ENCODE data around the gene ARHGAP10.

Gene ARHGAP10

DNA sequence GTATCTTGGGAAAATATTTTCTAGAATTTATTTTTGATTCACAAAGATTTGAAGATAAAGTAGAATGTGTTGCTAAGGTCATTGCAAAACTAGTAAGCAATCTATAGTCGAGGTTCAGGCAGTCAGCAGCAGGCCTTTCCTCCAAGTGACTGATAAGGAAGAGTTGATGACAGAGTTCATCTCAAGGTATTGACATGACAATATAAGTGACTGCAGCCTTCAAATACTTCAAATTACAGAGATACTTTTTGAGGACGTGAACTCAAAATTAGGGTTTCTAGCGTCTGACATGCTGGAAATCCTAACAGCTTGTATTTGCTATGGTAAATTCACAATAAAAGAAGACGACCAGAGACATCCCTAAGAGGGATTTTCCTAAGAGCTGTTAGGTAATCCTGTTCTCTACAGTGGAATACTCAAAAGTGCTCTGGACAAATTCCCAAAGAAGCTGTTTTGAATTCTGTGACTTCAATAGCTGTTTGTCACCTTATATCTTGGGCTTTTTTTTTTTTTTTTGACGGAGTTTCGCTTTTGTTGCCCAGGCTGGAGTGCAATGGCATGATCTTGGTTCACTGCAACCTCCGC lies 7.4 kb downstream of the ARHGAP10 start:
- Mint-ChIP-seq H3K36me3 (no peaks in the 10 kb centered on the region), H3K27me3 (peaks cover under 1% of the 10 kb centered on the region), H3K4me3 (no peak overlapping the region), H3K27ac (no peak overlapping the region), H3K9me3 (no peaks in the 10 kb centered on the region), H3K4me1 (peaks cover 23% of the 10 kb centered on the region)
- CTCF ChIA-PET: no interaction called here
- DNase-seq: no peak

DNA sequence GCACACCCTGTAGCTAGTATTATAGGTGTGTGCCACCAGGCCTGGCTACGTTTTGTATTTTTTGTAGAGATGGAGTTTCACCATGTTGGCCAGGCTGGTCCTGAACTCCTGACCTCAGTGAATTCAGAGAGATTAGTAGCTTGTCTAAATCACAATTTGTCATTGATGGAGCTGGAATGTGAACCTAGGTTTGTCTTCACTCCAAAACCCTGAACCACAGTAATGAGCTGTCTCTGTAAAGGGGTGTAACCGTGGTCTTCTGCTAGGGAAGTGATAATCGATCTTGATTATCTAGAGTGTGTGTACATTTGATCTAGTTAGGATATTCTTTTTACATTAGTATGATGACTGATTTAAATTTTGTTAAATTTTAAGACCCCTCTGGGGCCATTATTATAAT lies 8.3 kb downstream of the ARHGAP10 start:
- no peak overlapping the region for H3K4me3 Mint-ChIP-seq
- H3K27ac Mint-ChIP-seq: no peak overlapping the region
- CTCF ChIA-PET: no interaction called here
- H3K4me1 Mint-ChIP-seq: peaks cover 18% of the 10 kb centered on the region
- DNase-seq: no peak
- no peaks in the 10 kb centered on the region for H3K9me3 Mint-ChIP-seq
- H3K36me3 Mint-ChIP-seq: no peaks in the 10 kb centered on the region
- no peaks in the 10 kb centered on the region for H3K27me3 Mint-ChIP-seq

DNA sequence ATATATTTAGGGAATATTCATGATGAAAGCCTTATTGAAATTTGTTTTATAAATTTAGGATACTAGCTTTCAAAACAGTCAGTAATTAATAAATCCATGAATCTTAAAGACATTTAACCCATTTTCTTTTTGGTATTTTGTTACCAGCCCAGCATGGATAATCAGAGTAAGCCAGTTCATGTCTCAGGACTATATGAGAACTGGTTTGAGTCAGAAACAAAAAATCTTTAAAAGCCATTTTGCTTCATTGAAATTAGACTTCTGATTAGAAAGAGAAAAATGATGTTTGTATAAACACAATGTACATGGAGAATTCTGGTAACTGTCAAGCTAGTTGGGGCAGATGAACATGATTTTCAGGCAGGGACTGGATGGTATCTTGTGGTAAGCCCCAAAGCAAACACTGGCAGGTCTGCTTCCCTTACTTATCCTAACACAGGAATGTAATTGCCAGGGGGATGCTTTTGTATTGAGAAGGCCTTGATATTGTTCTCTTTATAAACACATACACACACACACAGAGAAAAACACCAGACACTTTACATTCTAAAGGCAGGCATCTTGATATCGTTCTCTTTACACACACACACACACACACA lies 9.4 kb downstream of the ARHGAP10 start:
- H3K27ac Mint-ChIP-seq: no peak overlapping the region
- peaks cover 14% of the 10 kb centered on the region for H3K4me1 Mint-ChIP-seq
- CTCF ChIA-PET: no interaction called here
- no peak overlapping the region for H3K4me3 Mint-ChIP-seq
- no peaks in the 10 kb centered on the region for H3K36me3 Mint-ChIP-seq
- H3K9me3 Mint-ChIP-seq: no peaks in the 10 kb centered on the region
- no peaks in the 10 kb centered on the region for H3K27me3 Mint-ChIP-seq
- DNase-seq: no peak

DNA sequence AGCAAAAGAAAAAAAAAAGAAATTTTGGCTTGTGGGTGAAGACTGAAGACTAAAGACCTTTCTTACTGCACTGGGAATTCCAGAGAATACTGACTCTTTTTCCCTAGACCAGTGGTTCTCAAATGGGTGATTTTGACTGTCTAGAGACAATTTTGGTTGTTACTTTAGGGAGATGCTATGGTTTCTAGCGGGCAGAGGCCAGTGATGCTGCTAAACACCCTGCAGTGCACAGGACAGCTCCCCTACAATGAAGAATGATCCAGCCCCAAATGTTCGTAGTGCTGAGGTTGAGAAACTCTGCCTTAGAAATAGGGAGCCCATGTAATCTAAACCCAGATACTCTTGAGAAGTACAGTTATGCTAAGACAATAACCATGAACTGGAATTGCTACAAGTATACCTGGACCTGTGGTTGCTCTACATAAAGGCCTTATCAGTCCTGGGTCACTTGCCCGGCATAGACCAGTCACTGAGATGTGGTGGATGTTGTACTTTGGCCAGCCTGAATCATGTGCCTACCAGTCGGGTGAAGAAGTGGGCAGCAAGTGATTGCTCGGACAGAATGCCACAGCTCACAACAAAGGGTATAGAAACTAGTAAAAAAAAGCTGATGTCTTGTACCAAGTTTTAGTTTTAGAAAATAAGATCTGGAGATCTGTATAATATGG lies 16.0 kb downstream of the ARHGAP10 start:
- Mint-ChIP-seq H3K27ac (no peak overlapping the region), H3K4me3 (no peak overlapping the region), H3K27me3 (no peaks in the 10 kb centered on the region), H3K4me1 (no peaks in the 10 kb centered on the region), H3K9me3 (no peaks in the 10 kb centered on the region), H3K36me3 (no peaks in the 10 kb centered on the region)
- DNase-seq: no peak
- CTCF ChIA-PET: interaction anchor here (1.4 to 2.6 kb wide), 2 partner anchors 18 to 119 kb away, joined by 3 to 6 read pairs; no protein-coding TSS in a partner anchor

DNA sequence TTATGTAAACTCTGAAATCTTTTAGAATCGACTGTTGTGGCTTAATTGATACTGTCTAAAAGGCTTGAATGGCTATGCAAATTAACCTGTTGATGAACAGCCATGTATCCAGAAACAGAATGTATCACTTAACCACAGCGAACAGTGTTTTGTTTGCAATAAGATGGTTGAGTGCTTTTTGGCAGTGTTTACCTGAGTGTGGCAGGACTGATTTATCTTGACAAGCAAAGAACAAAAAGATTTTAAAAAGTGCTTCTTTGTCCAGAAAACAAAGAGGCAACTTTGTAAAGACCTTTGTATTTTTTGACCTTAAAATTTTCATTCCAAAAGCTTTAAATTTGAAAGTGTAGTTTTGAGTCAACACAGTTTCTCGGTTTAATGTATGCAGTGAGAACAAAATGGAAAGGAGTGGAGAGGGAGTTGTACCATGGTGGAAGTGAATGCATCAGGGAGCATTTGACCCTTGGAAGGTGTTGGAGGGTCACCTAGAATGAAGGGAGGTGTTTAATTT lies 18.0 kb downstream of the ARHGAP10 start:
- CTCF ChIA-PET: interaction anchor here (2.6 kb wide), 1 partner anchor 117 kb away, joined by 6 read pairs; no protein-coding TSS in a partner anchor
- H3K27ac Mint-ChIP-seq: no peak overlapping the region
- no peaks in the 10 kb centered on the region for H3K27me3 Mint-ChIP-seq
- no peaks in the 10 kb centered on the region for H3K4me1 Mint-ChIP-seq
- H3K4me3 Mint-ChIP-seq: no peak overlapping the region
- H3K36me3 Mint-ChIP-seq: no peaks in the 10 kb centered on the region
- no peaks in the 10 kb centered on the region for H3K9me3 Mint-ChIP-seq
- no peak for DNase-seq

DNA sequence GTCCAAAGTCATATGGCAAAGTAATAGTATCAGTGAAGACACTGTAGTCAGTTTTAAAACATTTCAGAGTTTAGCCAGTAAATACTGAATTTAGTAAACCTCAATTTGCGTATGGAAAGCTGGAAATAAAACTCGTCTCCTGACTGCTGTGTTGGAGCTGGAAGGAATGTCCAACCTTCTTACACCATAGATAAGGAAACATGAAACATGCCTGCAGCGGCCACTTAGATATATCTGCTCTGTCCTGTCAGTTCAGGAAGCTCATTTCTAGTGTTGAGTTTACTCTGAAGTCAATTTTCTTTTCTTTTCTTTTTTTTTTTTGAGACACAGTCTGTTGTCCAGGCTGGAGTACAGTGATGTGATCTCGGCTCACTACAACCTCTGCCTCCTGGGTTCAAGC lies 21.2 kb downstream of the ARHGAP10 start:
- Mint-ChIP-seq H3K27me3 (no peaks in the 10 kb centered on the region), H3K9me3 (no peaks in the 10 kb centered on the region), H3K4me3 (no peak overlapping the region), H3K27ac (no peak overlapping the region), H3K4me1 (peaks cover 3% of the 10 kb centered on the region), H3K36me3 (no peaks in the 10 kb centered on the region)
- no peak for DNase-seq
- CTCF ChIA-PET: no interaction called here

DNA sequence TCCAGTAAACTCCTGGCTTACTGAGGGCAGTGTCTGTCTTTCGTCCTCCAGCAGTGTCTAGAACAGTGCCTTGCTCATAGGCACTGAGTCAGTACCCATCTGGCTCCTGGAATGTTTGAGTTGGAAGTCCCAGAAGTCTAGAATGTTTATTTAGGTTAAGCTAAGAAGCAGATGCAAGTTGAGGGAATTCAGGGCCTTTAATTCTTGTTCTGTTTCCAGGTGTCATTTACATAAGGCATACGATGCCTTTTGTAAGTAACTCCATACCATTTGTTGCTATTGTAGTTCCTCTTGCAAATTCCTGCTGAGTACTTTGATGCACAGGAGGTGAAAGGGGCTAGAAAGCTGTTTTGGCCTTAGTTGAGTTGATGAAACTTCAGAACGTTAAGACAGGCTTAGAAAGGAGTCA lies 22.2 kb downstream of the ARHGAP10 start:
- no peaks in the 10 kb centered on the region for H3K27me3 Mint-ChIP-seq
- H3K4me1 Mint-ChIP-seq: peaks cover 3% of the 10 kb centered on the region
- H3K36me3 Mint-ChIP-seq: no peaks in the 10 kb centered on the region
- peak overlapping the region; percentile 19 for H3K27ac Mint-ChIP-seq
- H3K9me3 Mint-ChIP-seq: no peaks in the 10 kb centered on the region
- H3K4me3 Mint-ChIP-seq: no peak overlapping the region
- no peak for DNase-seq
- CTCF ChIA-PET: no interaction called here

DNA sequence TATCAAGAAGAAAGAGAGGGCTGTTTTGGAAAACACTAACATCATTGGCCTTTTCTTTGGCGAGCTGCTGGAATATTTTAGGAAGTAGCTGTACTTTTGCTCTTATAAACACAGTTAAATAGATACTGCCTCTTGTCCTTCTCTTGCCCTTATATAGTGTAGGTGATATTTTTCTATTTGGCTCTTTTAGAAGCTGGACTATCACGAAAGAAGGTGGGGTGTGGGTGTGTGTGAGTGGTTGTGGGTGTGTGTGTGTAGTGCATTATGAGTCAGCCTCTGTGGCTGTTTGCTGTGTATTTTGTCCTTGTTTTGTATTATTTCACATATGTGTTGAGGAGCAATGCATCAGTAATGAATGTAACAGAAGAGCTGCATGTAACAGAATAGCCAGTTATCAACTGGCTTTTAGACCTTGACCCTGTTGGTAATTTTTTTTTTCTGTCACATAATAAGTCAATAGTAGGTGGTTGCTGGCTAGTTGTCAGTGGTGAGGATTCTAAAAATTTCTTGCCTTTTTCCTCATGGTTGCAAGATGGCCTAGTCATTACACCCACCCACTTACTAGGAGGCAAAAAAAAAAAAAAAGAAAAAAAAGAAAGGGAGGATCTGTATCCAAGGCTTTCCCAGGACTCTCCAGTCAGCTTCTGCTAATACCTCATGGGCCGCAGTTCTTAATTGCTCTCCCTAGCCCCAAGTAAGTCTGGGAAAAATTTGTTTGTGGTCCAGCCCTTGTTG lies 23.8 kb downstream of the ARHGAP10 start:
- DNase-seq: no peak

DNA sequence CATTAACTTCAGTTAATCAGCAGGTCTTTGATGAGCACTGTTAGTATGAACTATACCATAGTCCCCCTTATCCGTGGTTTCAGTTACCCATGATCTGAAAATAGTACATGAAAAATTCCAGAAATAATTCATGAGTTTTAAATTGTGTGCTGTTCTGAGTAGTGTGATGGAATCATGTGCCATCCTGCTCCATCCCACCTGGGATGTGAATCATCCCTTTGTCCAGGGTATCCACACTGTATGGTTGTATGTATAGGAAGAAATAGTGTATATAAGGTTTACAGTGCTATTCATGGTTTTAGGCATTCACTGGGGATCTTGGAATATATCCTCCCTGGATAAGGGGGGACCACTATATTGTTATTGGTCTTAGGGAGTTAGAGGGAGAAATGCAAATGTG lies 24.5 kb downstream of the ARHGAP10 start:
- CTCF ChIA-PET: no interaction called here
- H3K27me3 Mint-ChIP-seq: no peaks in the 10 kb centered on the region
- no peak overlapping the region for H3K27ac Mint-ChIP-seq

More for the DNA sequence above, 23.8 kb downstream of the ARHGAP10 start:
- H3K4me1 Mint-ChIP-seq: peaks cover 3% of the 10 kb centered on the region
- no peak overlapping the region for H3K4me3 Mint-ChIP-seq
- no peaks in the 10 kb centered on the region for H3K27me3 Mint-ChIP-seq
- H3K36me3 Mint-ChIP-seq: no peaks in the 10 kb centered on the region
- CTCF ChIA-PET: no interaction called here
- H3K27ac Mint-ChIP-seq: no peak overlapping the region
- no peaks in the 10 kb centered on the region for H3K9me3 Mint-ChIP-seq

DNA sequence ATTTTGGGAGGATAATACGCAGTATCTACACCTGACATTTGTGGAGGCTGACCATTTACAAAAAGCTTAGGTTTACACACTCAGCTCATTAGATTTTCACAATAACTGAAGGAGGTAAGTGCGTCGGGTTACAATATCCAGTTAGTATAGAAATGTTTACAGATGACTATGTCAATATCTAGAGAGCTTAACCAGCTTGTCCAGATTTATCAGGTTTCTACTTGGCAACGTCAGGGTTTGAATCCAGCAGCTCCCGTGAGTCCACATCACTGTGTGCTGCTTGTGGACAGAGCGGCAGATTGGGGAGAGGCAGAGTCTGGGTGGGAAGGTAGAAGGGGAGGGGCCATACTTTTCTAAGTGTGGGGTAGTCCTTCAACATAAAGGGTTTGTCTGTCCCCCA lies 28.3 kb downstream of the ARHGAP10 start:
- no peak overlapping the region for H3K4me3 Mint-ChIP-seq
- DNase-seq: no peak
- no peaks in the 10 kb centered on the region for H3K9me3 Mint-ChIP-seq
- peaks cover 5% of the 10 kb centered on the region for H3K4me1 Mint-ChIP-seq
- CTCF ChIA-PET: interaction anchor here (1.5 kb wide), 1 partner anchor 52 kb away, joined by 3 read pairs; no protein-coding TSS in a partner anchor
- no peaks in the 10 kb centered on the region for H3K36me3 Mint-ChIP-seq
- H3K27me3 Mint-ChIP-seq: no peaks in the 10 kb centered on the region
- no peak overlapping the region for H3K27ac Mint-ChIP-seq

More for the DNA sequence above, 24.5 kb downstream of the ARHGAP10 start:
- H3K4me1 Mint-ChIP-seq: peaks cover 3% of the 10 kb centered on the region
- no peak for DNase-seq
- no peaks in the 10 kb centered on the region for H3K9me3 Mint-ChIP-seq
- H3K4me3 Mint-ChIP-seq: no peak overlapping the region
- H3K36me3 Mint-ChIP-seq: no peaks in the 10 kb centered on the region

DNA sequence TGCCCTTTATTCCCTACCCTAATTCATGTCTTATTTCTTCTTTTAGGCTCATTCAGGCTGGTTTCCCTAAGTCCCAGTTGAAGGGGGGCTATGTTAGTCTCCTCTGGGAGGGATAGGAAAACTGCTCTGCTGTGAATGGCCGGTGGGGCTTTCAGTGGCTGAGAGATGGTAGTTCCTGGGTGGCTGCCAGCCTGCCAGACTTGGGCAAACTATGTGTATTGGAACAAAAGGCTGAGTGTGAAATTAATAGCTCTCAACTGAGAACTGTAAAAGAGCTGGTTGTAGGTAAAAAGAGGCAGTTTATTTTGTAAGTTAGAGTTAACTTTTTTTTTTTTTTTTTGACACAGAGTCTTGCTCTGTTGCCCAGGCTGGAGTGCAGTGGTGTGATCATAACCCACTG lies 28.8 kb downstream of the ARHGAP10 start:
- Mint-ChIP-seq H3K4me1 (peaks cover 2% of the 10 kb centered on the region), H3K27me3 (no peaks in the 10 kb centered on the region), H3K9me3 (no peaks in the 10 kb centered on the region), H3K36me3 (no peaks in the 10 kb centered on the region), H3K4me3 (no peak overlapping the region), H3K27ac (no peak overlapping the region)
- CTCF ChIA-PET: interaction anchor here (1.5 kb wide), 1 partner anchor 53 kb away, joined by 3 read pairs; no protein-coding TSS in a partner anchor
- no peak for DNase-seq

DNA sequence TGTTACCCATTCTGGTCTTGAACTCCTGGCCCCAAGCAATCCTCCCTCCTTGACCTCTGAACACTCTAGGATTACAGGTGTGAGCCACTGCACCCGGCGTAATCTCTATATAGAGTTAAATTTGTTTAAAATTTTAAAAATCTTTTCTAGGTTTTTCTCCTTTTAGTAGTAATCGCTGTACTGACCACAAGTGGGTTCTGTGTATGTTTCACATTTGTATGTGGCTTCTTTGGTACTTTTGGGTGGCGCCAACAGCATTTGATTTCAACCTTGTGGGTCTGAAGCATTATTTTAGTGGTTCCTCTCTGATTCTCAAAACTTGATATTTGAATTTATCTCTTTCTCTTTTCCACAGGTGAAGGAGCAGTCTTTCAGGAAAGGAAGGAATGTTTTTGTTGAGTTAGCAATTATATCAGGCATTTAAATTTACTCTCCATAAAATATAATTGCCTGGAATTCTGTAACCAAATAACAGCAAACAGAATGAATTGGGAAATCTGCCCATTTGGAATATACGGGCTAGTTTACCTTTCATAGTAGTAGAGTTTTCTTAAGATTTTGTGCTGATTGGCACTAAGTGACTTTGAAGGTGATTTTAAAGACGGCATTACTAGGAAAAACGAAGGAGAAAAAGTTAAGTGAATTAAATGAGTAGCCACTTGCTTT lies 29.5 kb downstream of the ARHGAP10 start:
- Mint-ChIP-seq H3K36me3 (no peaks in the 10 kb centered on the region), H3K4me3 (no peak overlapping the region), H3K9me3 (no peaks in the 10 kb centered on the region), H3K27ac (no peak overlapping the region), H3K4me1 (peaks cover 2% of the 10 kb centered on the region), H3K27me3 (no peaks in the 10 kb centered on the region)
- CTCF ChIA-PET: interaction anchor here (1.5 kb wide), 1 partner anchor 53 kb away, joined by 3 read pairs; no protein-coding TSS in a partner anchor
- no peak for DNase-seq

DNA sequence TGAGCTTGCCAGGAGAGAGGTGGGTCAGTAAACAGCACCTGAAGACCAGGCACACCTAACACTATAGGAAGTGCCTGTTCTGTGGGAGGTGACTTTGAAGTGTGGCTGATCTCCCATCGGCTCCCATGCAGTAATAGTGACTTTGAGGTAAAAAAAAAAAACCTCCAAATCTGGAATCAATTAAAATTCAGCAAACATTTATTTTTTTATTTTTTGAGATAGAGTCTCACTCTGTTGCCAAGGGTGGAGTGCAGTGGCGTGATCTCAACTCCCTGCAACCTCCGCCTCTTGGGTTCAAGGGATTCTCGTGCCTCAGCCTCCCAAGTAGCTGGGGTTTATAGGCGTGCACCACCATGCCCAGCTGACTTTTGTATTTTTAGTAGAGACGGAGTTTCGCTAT lies 32.4 kb downstream of the ARHGAP10 start:
- Mint-ChIP-seq H3K36me3 (no peaks in the 10 kb centered on the region), H3K4me1 (peaks cover 2% of the 10 kb centered on the region), H3K27me3 (no peaks in the 10 kb centered on the region), H3K4me3 (no peak overlapping the region), H3K27ac (no peak overlapping the region), H3K9me3 (no peaks in the 10 kb centered on the region)
- DNase-seq: no peak
- CTCF ChIA-PET: no interaction called here

DNA sequence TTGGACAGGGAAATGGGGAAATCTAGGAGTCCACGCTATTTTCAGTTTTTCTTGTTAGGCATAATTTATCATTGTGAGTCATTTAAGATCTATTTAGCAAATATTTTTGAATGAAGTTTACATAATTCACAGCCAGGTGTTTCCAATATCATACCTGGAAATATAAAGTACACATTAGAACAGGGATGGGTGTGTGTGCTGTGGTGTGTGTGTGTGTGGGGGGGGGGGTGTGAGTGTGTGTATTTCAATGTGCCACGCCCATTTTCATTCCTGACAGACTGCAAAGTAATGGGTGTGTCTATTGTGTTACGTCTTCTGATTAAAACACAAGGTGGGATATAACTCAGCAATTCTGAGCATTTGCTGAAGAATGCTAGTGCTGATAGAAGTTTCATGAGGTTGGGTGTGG lies 33.2 kb downstream of the ARHGAP10 start:
- Mint-ChIP-seq H3K27me3 (no peaks in the 10 kb centered on the region), H3K4me1 (peaks cover 2% of the 10 kb centered on the region), H3K9me3 (no peaks in the 10 kb centered on the region), H3K27ac (no peak overlapping the region), H3K4me3 (no peak overlapping the region), H3K36me3 (no peaks in the 10 kb centered on the region)
- CTCF ChIA-PET: no interaction called here
- DNase-seq: no peak
